ENCODE data around the gene RXFP4. TPM values are rescaled to one million over a fixed set of nuclear protein-coding genes. Genes with fewer than 3 reads are reported as not detected.

The RXFP4 gene
- total RNA-seq, 1 donor from 2014 or later, result not detected

DNA sequence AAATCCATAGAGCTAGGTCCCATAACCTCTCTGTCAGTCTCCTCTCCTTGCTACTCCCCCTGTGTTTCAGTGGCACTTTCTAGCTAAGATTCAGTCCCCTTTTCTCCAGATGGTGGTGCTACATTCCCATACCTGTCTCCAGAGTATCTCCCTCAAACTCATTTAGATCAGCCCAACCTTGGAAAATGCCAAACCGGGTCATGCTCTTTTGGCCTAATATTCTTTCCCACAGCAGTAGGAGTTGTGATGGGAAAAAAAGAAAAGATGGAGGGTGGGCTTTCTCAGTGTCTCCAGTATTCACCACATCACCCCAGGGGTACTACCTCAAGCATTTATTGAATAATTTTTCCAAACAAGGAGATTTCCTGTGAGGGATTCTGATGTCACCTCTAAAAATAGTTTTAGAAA lies 3.2 kb upstream of the RXFP4 start:
- Histone ChIP-seq H3K36me3 (ENCODE audit: insufficient read depth, low read length) (no peaks in the 10 kb centered on the region), H3K9ac (ENCODE audit: low read length) (peak overlapping the region; percentile 44), H3K27me3 (ENCODE audit: insufficient read depth, low read length) (no peaks in the 10 kb centered on the region), H3K4me3 (ENCODE audit: insufficient read depth, low read depth, low read length) (no peak overlapping the region), H2AFZ (ENCODE audit: low read depth, low read length) (no peak overlapping the region), H3K79me2 (ENCODE audit: insufficient read depth, low read length) (peaks cover 10% of the 10 kb centered on the region), H3K4me1 (ENCODE audit: insufficient read depth, low read length) (peaks cover 29% of the 10 kb centered on the region), H3K9me3 (ENCODE audit: insufficient read depth, low read depth, low read length) (no peaks in the 10 kb centered on the region), H4K20me1 (ENCODE audit: insufficient read depth, low read length) (no peaks in the 10 kb centered on the region), H3K4me2 (ENCODE audit: low read length) (no peak overlapping the region), H3K27ac (ENCODE audit: low read depth, low read length) (peak overlapping the region; percentile 51)
- Mint-ChIP-seq H3K4me1 (ENCODE audit: low read depth, unreplicated experiment) (peaks cover 9% of the 10 kb centered on the region), H3K9me3 (ENCODE audit: unreplicated experiment) (no peaks in the 10 kb centered on the region), H3K27me3 (ENCODE audit: low read depth, unreplicated experiment) (no peaks in the 10 kb centered on the region), H3K27ac (ENCODE audit: unreplicated experiment) (no peak overlapping the region), H3K4me3 (ENCODE audit: unreplicated experiment) (no peak overlapping the region), H3K36me3 (ENCODE audit: low read depth, unreplicated experiment) (no peaks in the 10 kb centered on the region)
- DNase-seq (ENCODE audit: low read depth) (peak; percentile 52), FAIRE-seq (peak; percentile 13)
- TF ChIP-seq, protein P1, sequence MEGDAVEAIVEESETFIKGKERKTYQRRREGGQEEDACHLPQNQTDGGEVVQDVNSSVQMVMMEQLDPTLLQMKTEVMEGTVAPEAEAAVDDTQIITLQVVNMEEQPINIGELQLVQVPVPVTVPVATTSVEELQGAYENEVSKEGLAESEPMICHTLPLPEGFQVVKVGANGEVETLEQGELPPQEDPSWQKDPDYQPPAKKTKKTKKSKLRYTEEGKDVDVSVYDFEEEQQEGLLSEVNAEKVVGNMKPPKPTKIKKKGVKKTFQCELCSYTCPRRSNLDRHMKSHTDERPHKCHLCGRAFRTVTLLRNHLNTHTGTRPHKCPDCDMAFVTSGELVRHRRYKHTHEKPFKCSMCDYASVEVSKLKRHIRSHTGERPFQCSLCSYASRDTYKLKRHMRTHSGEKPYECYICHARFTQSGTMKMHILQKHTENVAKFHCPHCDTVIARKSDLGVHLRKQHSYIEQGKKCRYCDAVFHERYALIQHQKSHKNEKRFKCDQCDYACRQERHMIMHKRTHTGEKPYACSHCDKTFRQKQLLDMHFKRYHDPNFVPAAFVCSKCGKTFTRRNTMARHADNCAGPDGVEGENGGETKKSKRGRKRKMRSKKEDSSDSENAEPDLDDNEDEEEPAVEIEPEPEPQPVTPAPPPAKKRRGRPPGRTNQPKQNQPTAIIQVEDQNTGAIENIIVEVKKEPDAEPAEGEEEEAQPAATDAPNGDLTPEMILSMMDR (IDR thresholded peaks at IDR 0.05; ENCODE audit: insufficient read depth, low read depth, low read length), result peak; percentile 59
- no peak for TF ChIP-seq EZH2 (IDR thresholded peaks at IDR 0.05; ENCODE audit: insufficient read depth, low read length)

DNA sequence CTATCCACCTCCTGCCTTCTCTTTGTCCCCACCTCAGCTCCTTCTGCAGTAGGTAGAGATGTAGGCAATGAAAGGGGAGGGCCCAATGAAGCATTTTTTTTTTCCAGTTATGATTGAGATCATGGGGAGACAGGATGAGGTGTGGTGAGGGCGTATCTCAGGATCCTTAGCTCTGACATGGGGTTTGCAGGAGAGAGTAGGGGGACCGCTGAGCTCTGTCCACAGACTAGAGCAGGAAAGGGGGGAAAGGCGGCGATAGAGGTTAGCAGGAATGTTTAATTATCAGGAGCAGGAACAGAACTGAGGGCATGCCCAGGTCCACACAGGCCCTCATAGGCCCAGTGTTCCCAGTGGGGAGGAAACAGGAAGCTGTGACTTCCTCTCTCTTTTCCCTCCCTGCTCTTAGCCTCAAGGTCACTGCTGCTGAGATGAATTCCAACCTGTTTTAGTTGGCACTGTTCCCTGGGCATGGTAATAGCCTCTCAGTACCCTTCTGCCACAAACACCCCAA lies 901 bp upstream of the RXFP4 start:
- Histone ChIP-seq H2AFZ (ENCODE audit: low read depth, low read length) (no peak overlapping the region), H3K9me3 (ENCODE audit: insufficient read depth, low read depth, low read length) (no peaks in the 10 kb centered on the region), H3K36me3 (ENCODE audit: insufficient read depth, low read length) (peaks cover 2% of the 10 kb centered on the region), H3K9ac (ENCODE audit: low read length) (peak overlapping the region; percentile 18), H3K4me3 (ENCODE audit: insufficient read depth, low read depth, low read length) (no peak overlapping the region), H3K27ac (ENCODE audit: low read depth, low read length) (no peak overlapping the region), H3K4me2 (ENCODE audit: low read length) (peak overlapping the region; percentile 19), H3K4me1 (ENCODE audit: insufficient read depth, low read length) (peaks cover 28% of the 10 kb centered on the region), H3K27me3 (ENCODE audit: insufficient read depth, low read length) (no peaks in the 10 kb centered on the region), H4K20me1 (ENCODE audit: insufficient read depth, low read length) (no peaks in the 10 kb centered on the region), H3K79me2 (ENCODE audit: insufficient read depth, low read length) (no peaks in the 10 kb centered on the region)
- Mint-ChIP-seq H3K27ac (ENCODE audit: unreplicated experiment) (peak overlapping the region; percentile 78), H3K36me3 (ENCODE audit: low read depth, unreplicated experiment) (no peaks in the 10 kb centered on the region), H3K9me3 (ENCODE audit: unreplicated experiment) (no peaks in the 10 kb centered on the region), H3K4me3 (ENCODE audit: unreplicated experiment) (peak overlapping the region; percentile 27), H3K4me1 (ENCODE audit: low read depth, unreplicated experiment) (peaks cover 13% of the 10 kb centered on the region), H3K27me3 (ENCODE audit: low read depth, unreplicated experiment) (no peaks in the 10 kb centered on the region)
- FAIRE-seq (no peak), DNase-seq (ENCODE audit: low read depth) (peak; percentile 27)
- TF ChIP-seq, protein P1 (IDR thresholded peaks at IDR 0.05; ENCODE audit: insufficient read depth, low read depth, low read length), result no peak
- TF ChIP-seq EZH2 (IDR thresholded peaks at IDR 0.05; ENCODE audit: insufficient read depth, low read length), result no peak

DNA sequence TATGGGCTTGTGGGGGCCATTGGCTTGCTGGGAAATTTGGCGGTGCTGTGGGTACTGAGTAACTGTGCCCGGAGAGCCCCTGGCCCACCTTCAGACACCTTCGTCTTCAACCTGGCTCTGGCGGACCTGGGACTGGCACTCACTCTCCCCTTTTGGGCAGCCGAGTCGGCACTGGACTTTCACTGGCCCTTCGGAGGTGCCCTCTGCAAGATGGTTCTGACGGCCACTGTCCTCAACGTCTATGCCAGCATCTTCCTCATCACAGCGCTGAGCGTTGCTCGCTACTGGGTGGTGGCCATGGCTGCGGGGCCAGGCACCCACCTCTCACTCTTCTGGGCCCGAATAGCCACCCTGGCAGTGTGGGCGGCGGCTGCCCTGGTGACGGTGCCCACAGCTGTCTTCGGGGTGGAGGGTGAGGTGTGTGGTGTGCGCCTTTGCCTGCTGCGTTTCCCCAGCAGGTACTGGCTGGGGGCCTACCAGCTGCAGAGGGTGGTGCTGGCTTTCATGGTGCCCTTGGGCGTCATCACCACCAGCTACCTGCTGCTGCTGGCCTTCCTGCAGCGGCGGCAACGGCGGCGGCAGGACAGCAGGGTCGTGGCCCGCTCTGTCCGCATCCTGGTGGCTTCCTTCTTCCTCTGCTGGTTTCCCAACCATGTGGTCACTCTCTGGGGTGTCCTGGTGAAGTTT lies 550 bp downstream of the RXFP4 start:
- FAIRE-seq, result no peak

More for the DNA sequence above, 550 bp downstream of the RXFP4 start:
- TF ChIP-seq EZH2 (IDR thresholded peaks at IDR 0.05; ENCODE audit: insufficient read depth, low read length), result no peak
- TF ChIP-seq, protein P1 (IDR thresholded peaks at IDR 0.05; ENCODE audit: insufficient read depth, low read depth, low read length), result no peak
- Histone ChIP-seq H3K4me1 (ENCODE audit: insufficient read depth, low read length) (peaks cover 28% of the 10 kb centered on the region), H3K79me2 (ENCODE audit: insufficient read depth, low read length) (no peaks in the 10 kb centered on the region), H3K27me3 (ENCODE audit: insufficient read depth, low read length) (no peaks in the 10 kb centered on the region), H3K4me2 (ENCODE audit: low read length) (no peak overlapping the region), H2AFZ (ENCODE audit: low read depth, low read length) (no peak overlapping the region), H3K36me3 (ENCODE audit: insufficient read depth, low read length) (peaks cover 14% of the 10 kb centered on the region), H3K4me3 (ENCODE audit: insufficient read depth, low read depth, low read length) (no peak overlapping the region), H3K9me3 (ENCODE audit: insufficient read depth, low read depth, low read length) (no peaks in the 10 kb centered on the region), H4K20me1 (ENCODE audit: insufficient read depth, low read length) (peaks cover 11% of the 10 kb centered on the region), H3K9ac (ENCODE audit: low read length) (no peak overlapping the region), H3K27ac (ENCODE audit: low read depth, low read length) (no peak overlapping the region)
- H3K4me1 Mint-ChIP-seq (ENCODE audit: low read depth, unreplicated experiment), result peaks cover 18% of the 10 kb centered on the region
- H3K36me3 Mint-ChIP-seq (ENCODE audit: low read depth, unreplicated experiment), result peaks cover 9% of the 10 kb centered on the region
- no peak overlapping the region for H3K27ac Mint-ChIP-seq (ENCODE audit: unreplicated experiment)
- H3K4me3 Mint-ChIP-seq (ENCODE audit: unreplicated experiment), result no peak overlapping the region
- H3K9me3 Mint-ChIP-seq (ENCODE audit: unreplicated experiment), result no peaks in the 10 kb centered on the region
- no peaks in the 10 kb centered on the region for H3K27me3 Mint-ChIP-seq (ENCODE audit: low read depth, unreplicated experiment)
- DNase-seq (ENCODE audit: low read depth), result no peak

All from astrocyte (in vitro differentiated cells and primary cell).